Pancreas (tissue), 10 donors: ENCODE results near the gene EIF3I. TPM values are rescaled to one million over a fixed set of nuclear protein-coding genes. Genes with fewer than 3 reads are reported as not detected.

Source experiments
- ATAC-seq, 4 donors: fragments of 200-7000 bp; cut with Tn5 transposase; one replicate each; pipeline versions ENCODE4 v1.8.0 to v1.9.1; 2020; ENCODE audit warnings: mild to moderate bottlenecking in 4 of 4, moderate library complexity in 4 of 4
- DNase-seq, 6 donors: peaks; one replicate each; pipeline ENCODE4 v3.0.0-alpha.2; 2020
- FAIRE-seq: peaks from 2 replicates; lab custom pipeline; 2012; peaks lifted over from hg19 to GRCh38; lab: Jason Lieb, UNC
- H3K27ac ChIP-seq, 4 donors: fragments of 200-600 bp; sonication (generic); 1 replicate in 3 of 4; 2 replicates in 1 of 4; pipeline versions ENCODE4 v1.5.0 to v1.8.0; 2020
- H3K27me3 ChIP-seq, 4 donors: fragments of 200-600 bp; one replicate each; pipeline ENCODE4 v1.8.0; 2021
- H3K36me3 ChIP-seq, 3 donors: fragments of 200-600 bp; sonication (generic) in 1 of 3; one replicate each; pipeline versions ENCODE4 v1.5.0 to v1.8.0; 2020 to 2021
- H3K4me1 ChIP-seq, 3 donors: fragments of 200-600 bp; one replicate each; pipeline ENCODE4 v1.8.0; 2021
- H3K4me3 ChIP-seq, 4 donors: fragments of 200-600 bp; sonication (generic) in 2 of 4; one replicate each; pipeline versions ENCODE4 v1.5.0 to v1.8.0; 2020 to 2021
- H3K9me3 ChIP-seq, 4 donors: fragments of 200-600 bp; one replicate each; pipeline ENCODE4 v1.8.0; 2021
- WGBS, 2 donors: extraction: QIAGEN DNeasy Blood & Tissue Kit; methylation state at CpG; one replicate each; pipeline ENCODE4 v1.1.7; 2013; 5-methylcytosine and 5-hydroxymethylcytosine counted together
- intact Hi-C, 3 donors: fragments of 100-400 bp; cut with DNase I; formaldehyde crosslinking; loops; one replicate each; pipeline versions ENCODE4 v1.11.1 to v1.14.2; 2022
- polyA plus RNA-seq, 2 donors: library from polyadenylated mRNA; stranded (reverse); fragments of 200-250 nt; gene quantifications; one replicate each; pipeline ENCODE4 v1.2.3, GENCODE V29; 2013
- total RNA-seq, 6 donors: library from RNA; stranded (reverse); fragmentation: NEBNext Ultra II Directional in 4 of 6; extraction: Animal tissue kit (Norgen Biotek cat#: 25700) in 4 of 6; gene quantifications; one replicate each; pipeline versions ENCODE4 v1.2.1 to v1.2.4, GENCODE V29; 2021 to 2023
- TF ChIP-seq, protein P1 (sequence below), 4 donors: fragments of 200-600 bp; sonication (generic) in 3 of 4; IDR thresholded peaks; one replicate each; pipeline versions ENCODE4 v1.5.0 to v1.8.0; 2021; ENCODE audit warnings: antibody characterized with exemption in 4 of 4
- donor health status: healthy with polysubstance abuse.
- donor health status: DM: no; HTN: no; CAD: no; lungs with moderate emphysema.
- donor health status: DM: no; HTN: no; CAD: no.
- donor health status: control.
- donor health status: control.
- donor health status: Bipolar disorder and iron deficiency.
- donor health status: DM: yes; HTN: yes; CAD: no.
- donor health status: DM: no; HTN: no; CAD: no.
- donor health status: DM: no; HTN: no; CAD: no.
- donor health status: DM: yes; HTN: yes; CAD: no.

EIF3I gene
- total and polyA plus RNA-seq, 8 donors: 63.4 to 107 (median 84.7) TPM

GRCh38 chr1:32182060-32182459 lies 40.1 kb upstream of the EIF3I start:
- Histone ChIP-seq H3K4me1 (peaks cover 0 to 20% (median 15%) of the 10 kb centered on the region in 3 donors), H3K36me3 (peaks cover 0 to 19% (median 5%) of the 10 kb centered on the region in 3 donors), H3K9me3 (no peaks in the 10 kb centered on the region), H3K27ac (no peak overlapping the region), H3K4me3 (peak overlapping the region in 1 of 4 donors; percentile 80), H3K27me3 (no peaks in the 10 kb centered on the region)
- no peak for FAIRE-seq
- ATAC-seq: no peak
- intact Hi-C loops: no loop called here
- TF ChIP-seq, protein P1, sequence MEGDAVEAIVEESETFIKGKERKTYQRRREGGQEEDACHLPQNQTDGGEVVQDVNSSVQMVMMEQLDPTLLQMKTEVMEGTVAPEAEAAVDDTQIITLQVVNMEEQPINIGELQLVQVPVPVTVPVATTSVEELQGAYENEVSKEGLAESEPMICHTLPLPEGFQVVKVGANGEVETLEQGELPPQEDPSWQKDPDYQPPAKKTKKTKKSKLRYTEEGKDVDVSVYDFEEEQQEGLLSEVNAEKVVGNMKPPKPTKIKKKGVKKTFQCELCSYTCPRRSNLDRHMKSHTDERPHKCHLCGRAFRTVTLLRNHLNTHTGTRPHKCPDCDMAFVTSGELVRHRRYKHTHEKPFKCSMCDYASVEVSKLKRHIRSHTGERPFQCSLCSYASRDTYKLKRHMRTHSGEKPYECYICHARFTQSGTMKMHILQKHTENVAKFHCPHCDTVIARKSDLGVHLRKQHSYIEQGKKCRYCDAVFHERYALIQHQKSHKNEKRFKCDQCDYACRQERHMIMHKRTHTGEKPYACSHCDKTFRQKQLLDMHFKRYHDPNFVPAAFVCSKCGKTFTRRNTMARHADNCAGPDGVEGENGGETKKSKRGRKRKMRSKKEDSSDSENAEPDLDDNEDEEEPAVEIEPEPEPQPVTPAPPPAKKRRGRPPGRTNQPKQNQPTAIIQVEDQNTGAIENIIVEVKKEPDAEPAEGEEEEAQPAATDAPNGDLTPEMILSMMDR (IDR thresholded peaks at IDR 0.05): no peak
- WGBS, 2 donors: 91% methylated on average over 6 of the region's 6 CpGs
- no peak for DNase-seq

- Histone ChIP-seq H3K4me1 (peaks cover 0 to 20% (median 11%) of the 10 kb centered on the region in 3 donors), H3K9me3 (no peaks in the 10 kb centered on the region), H3K27me3 (no peaks in the 10 kb centered on the region), H3K4me3 (no peak overlapping the region), H3K27ac (no peak overlapping the region), H3K36me3 (peaks cover 10 to 44% (median 20%) of the 10 kb centered on the region in 3 donors)
- ATAC-seq: no peak
- intact Hi-C loops: no loop called here
- TF ChIP-seq, protein P1 (IDR thresholded peaks at IDR 0.05): no peak
- DNase-seq: no peak
- no peak for FAIRE-seq
These were observed 37.6 kb upstream of the EIF3I start for GRCh38 chr1:32184650-32185049.

- no peak for ATAC-seq
These were observed 36.1 kb upstream of the EIF3I start for GRCh38 chr1:32186077-32186476.

GRCh38 chr1:32186491-32186890 lies 35.7 kb upstream of the EIF3I start:
- peaks cover 0 to 13% (median 4%) of the 10 kb centered on the region in 3 donors for H3K4me1 ChIP-seq
- intact Hi-C loops: no loop called here
- TF ChIP-seq, protein P1 (IDR thresholded peaks at IDR 0.05): no peak
- H3K4me3 ChIP-seq: no peak overlapping the region
- no peaks in the 10 kb centered on the region for H3K27me3 ChIP-seq
- peaks cover 13 to 59% (median 39%) of the 10 kb centered on the region in 3 donors for H3K36me3 ChIP-seq
- no peak for ATAC-seq
- no peaks in the 10 kb centered on the region for H3K9me3 ChIP-seq
- WGBS, 2 donors: 84 to 88% methylated on average over 2 of the region's 2 CpGs
- DNase-seq: no peak
- H3K27ac ChIP-seq: no peak overlapping the region
- no peak for FAIRE-seq

More at GRCh38 chr1:32186077-32186476, 36.1 kb upstream of the EIF3I start:
- Histone ChIP-seq H3K9me3 (no peaks in the 10 kb centered on the region), H3K4me1 (peaks cover 0 to 17% (median 8%) of the 10 kb centered on the region in 3 donors), H3K4me3 (no peak overlapping the region), H3K27me3 (no peaks in the 10 kb centered on the region), H3K27ac (no peak overlapping the region), H3K36me3 (peaks cover 13 to 57% (median 34%) of the 10 kb centered on the region in 3 donors)
- intact Hi-C loops: no loop called here
- DNase-seq (no peak), FAIRE-seq (no peak)
- 86 to 94% methylated on average over 2 of the region's 2 CpGs for WGBS, 2 donors
- TF ChIP-seq, protein P1 (IDR thresholded peaks at IDR 0.05): no peak

DNA sequence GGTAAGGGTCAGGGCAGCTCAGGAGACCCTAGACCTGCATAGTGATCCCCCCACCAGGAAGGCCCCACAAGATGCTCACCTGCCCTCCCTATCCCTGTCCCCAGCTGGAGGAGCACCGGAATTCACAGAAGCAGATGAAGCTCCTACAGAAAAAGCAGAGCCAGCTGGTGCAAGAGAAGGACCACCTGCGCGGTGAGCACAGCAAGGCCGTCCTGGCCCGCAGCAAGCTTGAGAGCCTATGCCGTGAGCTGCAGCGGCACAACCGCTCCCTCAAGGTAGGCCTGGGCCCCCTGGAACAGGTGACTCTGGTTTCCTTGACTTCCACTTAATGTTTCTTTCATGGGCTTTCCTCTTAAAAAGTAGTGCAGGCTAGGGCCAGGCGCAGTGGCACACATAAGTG lies 34.4 kb upstream of the EIF3I start:
- Histone ChIP-seq H3K4me3 (no peak overlapping the region), H3K27me3 (no peaks in the 10 kb centered on the region), H3K4me1 (peaks cover 0 to 4% (median 0%) of the 10 kb centered on the region in 3 donors), H3K36me3 (peaks cover 13 to 72% (median 51%) of the 10 kb centered on the region in 3 donors), H3K9me3 (no peaks in the 10 kb centered on the region), H3K27ac (no peak overlapping the region)
- 97 to 98% methylated on average over 9 of the region's 9 CpGs for WGBS, 2 donors
- intact Hi-C loops: no loop called here
- FAIRE-seq: no peak
- ATAC-seq: no peak
- TF ChIP-seq, protein P1 (IDR thresholded peaks at IDR 0.05): no peak
- DNase-seq: peak in 1 of 6 donors; percentile 21
